ENCODE data around the gene GSTP1.

GRCh38 chr11:67614730-67615714, 31.4 kb downstream of the GSTP1 start:
- TF ChIP-seq CTCF (IDR thresholded peaks at IDR 0.05) (peak in 5 of 6 experiments; percentile 34 to 74 (median 54)), POLR2A (IDR thresholded peaks at IDR 0.05) (no peak)
